Measurements from ENCODE around the gene MAX. TPM values are rescaled to one million over a fixed set of nuclear protein-coding genes. Genes with fewer than 3 reads are reported as not detected.

MAX gene
- total and polyA plus RNA-seq, 2 of the 13 experiments (the other 11 are each of a cell fraction or from before 2014, with no cell fraction given): 28.5 to 29.3 TPM

- Histone ChIP-seq H3K9ac (ENCODE audit: insufficient read depth, low read depth, low read length) (no peak overlapping the region), H3K36me3 (replicated peaks in 1 of 2; ENCODE audit: control insufficient read depth in 1 of 2, insufficient read depth in 2 of 2, low read length in 2 of 2) (no peaks in the 10 kb centered on the region), H3K4me2 (ENCODE audit: low read depth, low read length) (0 out of 2 replicates have a peak overlapping the region, but pooled peaks have one; percentile 24), H2AFZ (ENCODE audit: low read length) (no peak overlapping the region), H3K9me3 (ENCODE audit: low read length) (no peaks in the 10 kb centered on the region), H3K79me2 (ENCODE audit: insufficient read depth, low read length) (no peaks in the 10 kb centered on the region), H3K27ac (ENCODE audit: extremely low read length, insufficient read depth, low read length) (no peak overlapping the region), H3K4me1 (ENCODE audit: insufficient read depth, low read length) (peaks cover 29% of the 10 kb centered on the region), H3K27me3 (ENCODE audit: control insufficient read depth in 1 of 2, insufficient read depth in 2 of 2, low read length in 2 of 2) (no peaks in the 10 kb centered on the region), H4K20me1 (ENCODE audit: insufficient read depth, low read length) (no peaks in the 10 kb centered on the region), H3K4me3 (replicated peaks in 1 of 3; ENCODE audit: insufficient read depth in 1 of 3, low read depth in 2 of 3, low read length in 3 of 3) (no peak overlapping the region)
- CTCF ChIA-PET (ENCODE audit: low intra/inter-chr PET ratio, low total read pairs): no interaction called here
- in situ Hi-C loops (cut with HindIII; ENCODE audit: extremely low pct_ligation_motif_present, low pct_unique_long_range_greater_than_20kb) (no loop called here), intact Hi-C loops (cut with micrococcal nuclease; ENCODE audit: unreplicated experiment) (no loop called here)
- BruUV-seq (replicated peaks): no TSS peak
- no peak for DNase-seq (ENCODE audit: low spot score)
- TF ChIP-seq, protein P1, sequence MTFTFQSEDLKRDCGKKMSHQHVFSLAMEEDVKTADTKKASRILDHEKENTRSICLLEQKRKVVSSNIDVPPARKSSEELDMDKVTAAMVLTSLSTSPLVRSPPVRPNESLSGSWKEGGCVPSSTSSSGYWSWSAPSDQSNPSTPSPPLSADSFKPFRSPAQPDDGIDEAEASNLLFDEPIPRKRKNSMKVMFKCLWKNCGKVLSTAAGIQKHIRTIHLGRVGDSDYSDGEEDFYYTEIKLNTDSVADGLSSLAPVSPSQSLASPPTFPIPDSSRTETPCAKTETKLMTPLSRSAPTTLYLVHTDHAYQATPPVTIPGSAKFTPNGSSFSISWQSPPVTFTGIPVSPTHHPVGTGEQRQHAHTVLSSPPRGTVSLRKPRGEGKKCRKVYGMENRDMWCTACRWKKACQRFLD (CRISPR knock-in tag; IDR thresholded peaks at IDR 0.05; ENCODE audit: borderline replicate concordance): no peak
- TF ChIP-seq KAT7 (CRISPR knock-in tag; IDR thresholded peaks at IDR 0.05; ENCODE audit: borderline replicate concordance) (no peak), FOXA3 (CRISPR knock-in tag; IDR thresholded peaks at IDR 0.05) (peak; percentile 31; the same call in 1 of the 2 replicates), ZNF362 (CRISPR knock-in tag; IDR thresholded peaks at IDR 0.05; ENCODE audit: borderline replicate concordance) (peak; percentile 31; the same call in 1 of the 2 replicates)
- FAIRE-seq: no peak
- ATAC-seq: peak; percentile 46
- POLR2A ChIA-PET: no interaction called here
- 3% methylated on average over 7 of the region's 12 CpGs for WGBS (ENCODE audit: low lambda C conversion rate)
Measured at GRCh38 chr14:65134651-65135579, 32.6 kb upstream of the MAX start.

All from HepG2 (cell line).